Ureter (tissue), 1 donor: ENCODE measurements around the gene CNOT8. TPM values are rescaled to one million over a fixed set of nuclear protein-coding genes. Genes with fewer than 3 reads are reported as not detected.

Experiments used
- DNase-seq: peaks from one replicate; pipeline ENCODE4 v3.0.0-alpha.2; 2020; ENCODE audit warnings: low spot score
- total RNA-seq: library from RNA; stranded (reverse); gene quantifications from one replicate; pipeline ENCODE4 v1.2.4, GENCODE V29; 2023
- donor health status: DM: yes; HTN: yes; CAD: no.

The CNOT8 gene
- total RNA-seq, 1 donor from 2014 or later: 39.2 TPM

- no peak for DNase-seq
Observed at GRCh38 chr5:154923441-154924430, 65.3 kb downstream of the CNOT8 start.

Other genes starting within 250 kb of the CNOT8 start
- 300 TPM for gene LARP1, start 103.2 kb upstream of the CNOT8 start, total RNA-seq
- 15.0 TPM for gene FAXDC2, start 8.0 kb upstream of the CNOT8 start, total RNA-seq
- gene GEMIN5, start 79.6 kb downstream of the CNOT8 start, total RNA-seq: 20.9 TPM
- gene MRPL22, start 82.4 kb downstream of the CNOT8 start, total RNA-seq: 30.5 TPM
- not detected for gene KIF4B, start 155.1 kb downstream of the CNOT8 start, total RNA-seq